Measurements from ENCODE around the gene GRID1. TPM values are rescaled to one million over a fixed set of nuclear protein-coding genes. Genes with fewer than 3 reads are reported as not detected.

The GRID1 gene
- total and polyA plus RNA-seq, 9 of the 15 experiments (the other 6 are each of a cell fraction or from before 2014, with no cell fraction given), result 0.01 to 7.2 (median 1.2) TPM

DNA sequence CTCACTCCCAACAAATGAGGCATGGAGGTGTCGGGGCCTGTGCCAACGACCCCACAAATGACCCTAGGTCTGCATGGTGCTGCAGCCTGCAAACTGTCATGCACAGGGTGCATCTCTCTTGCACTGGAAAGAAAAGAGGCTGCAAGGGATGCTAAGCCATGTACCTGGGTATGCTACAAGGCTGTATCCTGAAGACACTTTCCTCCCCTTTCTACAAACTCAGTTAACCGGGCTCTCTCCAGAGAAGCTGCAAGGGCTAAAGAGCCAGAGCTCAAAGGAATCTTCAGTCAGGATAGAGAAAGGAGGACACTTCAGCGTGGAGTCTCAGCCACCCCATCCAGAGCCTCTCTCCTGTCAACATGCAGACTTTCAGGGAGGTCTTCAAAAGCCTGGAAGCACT is 449.0 kb downstream of the GRID1 start:
- no peaks in the 10 kb centered on the region for H3K4me1 ChIP-seq (replicated peaks in 1 of 2; ENCODE audit: control insufficient read depth in 2 of 2, insufficient read depth in 2 of 2, low read length in 2 of 2)
- no peak overlapping the region for H3K4me2 ChIP-seq (ENCODE audit: insufficient read depth, low read length)
- H3K36me3 ChIP-seq (ENCODE audit: control insufficient read depth, insufficient read depth, low read length), result no peaks in the 10 kb centered on the region
- H2AFZ ChIP-seq (ENCODE audit: low read depth, low read length), result no peak overlapping the region
- DNase-seq (ENCODE audit: extremely low read depth in 1 of 4, low spot score in 3 of 4) (no peak), ATAC-seq (no peak), FAIRE-seq (no peak)
- H4K20me1 ChIP-seq (replicated peaks; ENCODE audit: control insufficient read depth, insufficient read depth, low read length), result no peaks in the 10 kb centered on the region; the same call in 1 of the 2 replicates
- no peak overlapping the region for H3K9ac ChIP-seq (ENCODE audit: insufficient read depth in 1 of 2, low read depth in 2 of 2, low read length in 2 of 2)
- in situ Hi-C loops (cut with MboI), result no loop called here
- no peaks in the 10 kb centered on the region for H3K79me2 ChIP-seq (ENCODE audit: control insufficient read depth, insufficient read depth, low read length)
- POLR2A ChIA-PET, result interaction anchor here (0.6 kb wide), 1 partner anchor 115 kb away, joined by 3 read pairs; no protein-coding TSS in a partner anchor
- no peak overlapping the region for H3K27ac ChIP-seq (ENCODE audit: extremely low read depth, low read depth, low read length)
- peaks cover 0 to 3% of the 10 kb centered on the region in 2 experiments; a peak in 2 of 5 replicates for H3K27me3 ChIP-seq (ENCODE audit: control insufficient read depth in 2 of 2, insufficient read depth in 2 of 2, low read length in 2 of 2)
- WGBS (ENCODE audit: insufficient coverage, low coverage, missing lambda C conversion rate), result 3% methylated on average over 4 of the region's 4 CpGs
- H3K4me3 ChIP-seq, result no peak overlapping the region
- TF ChIP-seq IRF1 (CRISPR knock-in tag; IDR thresholded peaks at IDR 0.05; ENCODE audit: borderline replicate concordance) (no peak), ZNF398 (CRISPR knock-in tag; IDR thresholded peaks at IDR 0.05) (no peak), ZNF583 (CRISPR knock-in tag; IDR thresholded peaks at IDR 0.05) (no peak), ATF4 (CRISPR knock-in tag; IDR thresholded peaks at IDR 0.05) (no peak), SRF (CRISPR knock-in tag; IDR thresholded peaks at IDR 0.05) (no peak), ZNF655 (CRISPR knock-in tag; IDR thresholded peaks at IDR 0.05) (no peak), NCOA1 (IDR thresholded peaks at IDR 0.05; ENCODE audit: low read depth) (no peak)
- intact Hi-C loops (cut with micrococcal nuclease), result no loop called here
- CTCF ChIA-PET (ENCODE audit: low intra/inter-chr PET ratio), result no interaction called here
- no peaks in the 10 kb centered on the region for H3K9me3 ChIP-seq (replicated peaks; ENCODE audit: control insufficient read depth, insufficient read depth, low read depth, low read length)
- BruUV-seq (replicated peaks), result no TSS peak
- no peaks in the 10 kb centered on the region for H3K9me1 ChIP-seq (ENCODE audit: control insufficient read depth, insufficient read depth, low read length)
